Measurements from ENCODE around the gene UBE2F. TPM values are rescaled to one million over a fixed set of nuclear protein-coding genes. Genes with fewer than 3 reads are reported as not detected.

The UBE2F gene
- total and polyA plus RNA-seq, 2 of the 4 experiments (the other 2 are of a cell fraction) = 44.6 to 59.8 TPM

- Histone ChIP-seq H3K4ac (ENCODE audit: low read depth, low read length) (no peak overlapping the region), H3K36me3 (ENCODE audit: control insufficient read depth, insufficient read depth, low read length) (peaks cover 7% of the 10 kb centered on the region), H3K9me3 (ENCODE audit: control insufficient read depth, insufficient read depth, low read length) (no peaks in the 10 kb centered on the region; the same call in 1 of the 2 replicates), H2AK5ac (ENCODE audit: low read depth, low read length) (no peak overlapping the region), H4K5ac (ENCODE audit: low read depth, low read length) (no peak overlapping the region), H3K14ac (replicated peaks; ENCODE audit: low read depth, low read length) (no peak overlapping the region), H3K9ac (ENCODE audit: low read depth, low read length) (no peak overlapping the region), H3K9me1 (ENCODE audit: insufficient read depth, low read length) (peaks cover 8% of the 10 kb centered on the region), H3K4me2 (ENCODE audit: low read depth, low read length) (no peak overlapping the region), H2BK20ac (ENCODE audit: low read depth, low read length) (no peak overlapping the region), H3K23ac (ENCODE audit: low read depth, low read length) (0 out of 2 replicates have a peak overlapping the region, but pooled peaks have one; percentile 4), H3K4me3 (ENCODE audit: insufficient read depth, low read depth, low read length) (no peak overlapping the region), H4K20me1 (ENCODE audit: insufficient read depth, low read length) (peaks cover 16% of the 10 kb centered on the region), H2BK15ac (ENCODE audit: low read depth, low read length) (no peak overlapping the region), H2BK5ac (ENCODE audit: low read depth, low read length, poor library complexity, severe bottlenecking) (no peak overlapping the region), H3K27ac (ENCODE audit: insufficient read depth, low read length) (no peak overlapping the region), H3K18ac (ENCODE audit: low read depth, low read length) (no peak overlapping the region), H4K91ac (ENCODE audit: insufficient read depth, low read depth, low read length) (no peak overlapping the region), H2BK120ac (ENCODE audit: low read depth, low read length) (no peak overlapping the region), H4K8ac (ENCODE audit: low read depth in 2 of 2, low read length in 2 of 2) (no peak overlapping the region), H3K4me1 (ENCODE audit: control insufficient read depth, insufficient read depth, low read length) (peaks cover 3% of the 10 kb centered on the region; the same call in 1 of the 2 replicates), H2AK9ac (replicated peaks; ENCODE audit: low read depth, low read length, poor library complexity) (no peak overlapping the region), H2AFZ (replicated peaks; ENCODE audit: low read length, poor library complexity) (no peak overlapping the region), H3K27me3 (ENCODE audit: control insufficient read depth, insufficient read depth, low read length) (no peaks in the 10 kb centered on the region), H3K56ac (ENCODE audit: extremely low read depth, insufficient read depth, low read length) (no peak overlapping the region), H3K79me1 (ENCODE audit: low read depth in 1 of 2, low read length in 2 of 2) (peaks cover 6 to 23% of the 10 kb centered on the region in 2 experiments)
- no CpG with 5 or more reads among the region's 2 CpGs for whole genome bisulfite sequencing, 2 experiments (ENCODE audit: extremely low coverage in 2 of 2, insufficient read length in 1 of 2)
- ChIA-PET POLR2A (ENCODE audit: unreplicated experiment) (no interaction called here), CTCF (interaction anchor here (0.7 kb wide), 2 partner anchors 19 to 20 kb away, joined by 3 read pairs; no protein-coding TSS in a partner anchor)
- BruUV-seq (replicated peaks) = no TSS peak
- TF ChIP-seq CEBPB (IDR thresholded peaks at IDR 0.05; ENCODE audit: low read depth, low read length) (no peak), BHLHE40 (IDR thresholded peaks at IDR 0.05; ENCODE audit: low read depth, low read length) (no peak), MAZ (IDR thresholded peaks at IDR 0.05; ENCODE audit: borderline replicate concordance, low read depth, low read length) (no peak), ELK1 (IDR thresholded peaks at IDR 0.05; ENCODE audit: borderline replicate concordance, low read depth, low read length) (no peak), MXI1 (IDR thresholded peaks at IDR 0.05; ENCODE audit: borderline replicate concordance, low read depth, low read length) (no peak), CHD1 (IDR thresholded peaks at IDR 0.05; ENCODE audit: low read depth, low read length) (no peak), RCOR1 (IDR thresholded peaks at IDR 0.05; ENCODE audit: insufficient replicate concordance, low read length) (no peak), FOS (IDR thresholded peaks at IDR 0.05; ENCODE audit: low read depth, low read length) (no peak), POLR2A (IDR thresholded peaks at IDR 0.05; ENCODE audit: low read depth, low read length) (no peak), SMC3 (IDR thresholded peaks at IDR 0.05; ENCODE audit: low read depth, low read length) (no peak), USF2 (IDR thresholded peaks at IDR 0.05; ENCODE audit: low read depth, low read length) (no peak), CTCF (conservative IDR thresholded peaks at IDR 0.05; ENCODE audit: low read depth, low read length) (no peak), RFX5 (IDR thresholded peaks at IDR 0.05; ENCODE audit: low read depth, low read length) (no peak), RAD21 (IDR thresholded peaks at IDR 0.05; ENCODE audit: low read length) (no peak)
- no peak for ATAC-seq (ENCODE audit: low read depth)
- dilution Hi-C loops (cut with HindIII; ENCODE audit: low sequenced_read_pairs, unreplicated experiment) = no loop called here
- intact Hi-C loops (cut with micrococcal nuclease) = loop anchor here (5.0 to 10.0 kb wide), 2 partner anchors 63 to 180 kb away; no protein-coding TSS in a partner anchor
- no peak for DNase-seq
- in situ Hi-C loops (cut with MboI; ENCODE audit: low sequenced_read_pairs) = no loop called here
Measured at GRCh38 chr2:237995036-237995435, 28.2 kb downstream of the UBE2F start.
